ENCODE data around the gene PITPNC1. TPM values are rescaled to one million over a fixed set of nuclear protein-coding genes. Genes with fewer than 3 reads are reported as not detected.

The PITPNC1 gene
- total RNA-seq, 1 experiment from 2014 or later: 40.1 TPM

GRCh38 chr17:67729903-67730302 lies 352.8 kb downstream of the PITPNC1 start:
- ChIA-PET CTCF (interaction anchor here (0.7 to 0.9 kb wide), 4 partner anchors 9 to 96 kb away, joined by 3 read pairs; partner anchors contain the start of genes BPTF and NOL11), POLR2A (interaction anchor here (1.9 kb wide), 1 partner anchor 12 kb away, joined by 9 read pairs; the partner anchor contains the start of gene NOL11)
- Mint-ChIP-seq H3K9me3 (ENCODE audit: unreplicated experiment) (no peaks in the 10 kb centered on the region), H3K36me3 (ENCODE audit: insufficient read depth, unreplicated experiment) (peaks cover 92% of the 10 kb centered on the region), H3K4me3 (ENCODE audit: unreplicated experiment) (no peak overlapping the region), H3K27me3 (ENCODE audit: insufficient read depth, unreplicated experiment) (no peaks in the 10 kb centered on the region), H3K4me1 (ENCODE audit: insufficient read depth, unreplicated experiment) (no peaks in the 10 kb centered on the region), H3K27ac (ENCODE audit: low read depth, unreplicated experiment) (no peak overlapping the region)
- DNase-seq (ENCODE audit: unreplicated experiment): no peak
- intact Hi-C loops (cut with micrococcal nuclease): no loop called here
- BruUV-seq (replicated peaks): no TSS peak
- TF ChIP-seq, protein P1, sequence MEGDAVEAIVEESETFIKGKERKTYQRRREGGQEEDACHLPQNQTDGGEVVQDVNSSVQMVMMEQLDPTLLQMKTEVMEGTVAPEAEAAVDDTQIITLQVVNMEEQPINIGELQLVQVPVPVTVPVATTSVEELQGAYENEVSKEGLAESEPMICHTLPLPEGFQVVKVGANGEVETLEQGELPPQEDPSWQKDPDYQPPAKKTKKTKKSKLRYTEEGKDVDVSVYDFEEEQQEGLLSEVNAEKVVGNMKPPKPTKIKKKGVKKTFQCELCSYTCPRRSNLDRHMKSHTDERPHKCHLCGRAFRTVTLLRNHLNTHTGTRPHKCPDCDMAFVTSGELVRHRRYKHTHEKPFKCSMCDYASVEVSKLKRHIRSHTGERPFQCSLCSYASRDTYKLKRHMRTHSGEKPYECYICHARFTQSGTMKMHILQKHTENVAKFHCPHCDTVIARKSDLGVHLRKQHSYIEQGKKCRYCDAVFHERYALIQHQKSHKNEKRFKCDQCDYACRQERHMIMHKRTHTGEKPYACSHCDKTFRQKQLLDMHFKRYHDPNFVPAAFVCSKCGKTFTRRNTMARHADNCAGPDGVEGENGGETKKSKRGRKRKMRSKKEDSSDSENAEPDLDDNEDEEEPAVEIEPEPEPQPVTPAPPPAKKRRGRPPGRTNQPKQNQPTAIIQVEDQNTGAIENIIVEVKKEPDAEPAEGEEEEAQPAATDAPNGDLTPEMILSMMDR (IDR thresholded peaks at IDR 0.05; ENCODE audit: unreplicated experiment): no peak

GRCh38 chr17:67730731-67731130 lies 353.6 kb downstream of the PITPNC1 start:
- CTCF ChIA-PET: no interaction called here
- Mint-ChIP-seq H3K27ac (ENCODE audit: low read depth, unreplicated experiment) (no peak overlapping the region), H3K27me3 (ENCODE audit: insufficient read depth, unreplicated experiment) (no peaks in the 10 kb centered on the region), H3K4me1 (ENCODE audit: insufficient read depth, unreplicated experiment) (no peaks in the 10 kb centered on the region), H3K4me3 (ENCODE audit: unreplicated experiment) (no peak overlapping the region), H3K9me3 (ENCODE audit: unreplicated experiment) (no peaks in the 10 kb centered on the region), H3K36me3 (ENCODE audit: insufficient read depth, unreplicated experiment) (peaks cover 92% of the 10 kb centered on the region)
- TF ChIP-seq, protein P1 (IDR thresholded peaks at IDR 0.05; ENCODE audit: unreplicated experiment): no peak
- no TSS peak for BruUV-seq (replicated peaks)
- POLR2A ChIA-PET: no interaction called here
- intact Hi-C loops (cut with micrococcal nuclease): no loop called here
- no peak for DNase-seq (ENCODE audit: unreplicated experiment)

GRCh38 chr17:67733449-67733848 lies 356.4 kb downstream of the PITPNC1 start:
- intact Hi-C loops (cut with micrococcal nuclease): no loop called here
- H3K4me3 Mint-ChIP-seq (ENCODE audit: unreplicated experiment): no peak overlapping the region
- H3K9me3 Mint-ChIP-seq (ENCODE audit: unreplicated experiment): no peaks in the 10 kb centered on the region
- no peak overlapping the region for H3K27ac Mint-ChIP-seq (ENCODE audit: low read depth, unreplicated experiment)
- BruUV-seq (replicated peaks): no TSS peak
- H3K27me3 Mint-ChIP-seq (ENCODE audit: insufficient read depth, unreplicated experiment): no peaks in the 10 kb centered on the region
- no peaks in the 10 kb centered on the region for H3K4me1 Mint-ChIP-seq (ENCODE audit: insufficient read depth, unreplicated experiment)
- ChIA-PET POLR2A (interaction anchor here (2.7 kb wide), 1 partner anchor 11 kb away, joined by 11 read pairs; no protein-coding TSS in a partner anchor), CTCF (no interaction called here)
- TF ChIP-seq, protein P1 (IDR thresholded peaks at IDR 0.05; ENCODE audit: unreplicated experiment): no peak
- no peak for DNase-seq (ENCODE audit: unreplicated experiment)
- peaks cover 94% of the 10 kb centered on the region for H3K36me3 Mint-ChIP-seq (ENCODE audit: insufficient read depth, unreplicated experiment)

GRCh38 chr17:67737145-67737544 lies 360.1 kb downstream of the PITPNC1 start:
- TF ChIP-seq, protein P1 (IDR thresholded peaks at IDR 0.05; ENCODE audit: unreplicated experiment): no peak
- no TSS peak for BruUV-seq (replicated peaks)
- no peak for DNase-seq (ENCODE audit: unreplicated experiment)
- POLR2A ChIA-PET: no interaction called here
- no peaks in the 10 kb centered on the region for H3K27me3 Mint-ChIP-seq (ENCODE audit: insufficient read depth, unreplicated experiment)
- H3K4me1 Mint-ChIP-seq (ENCODE audit: insufficient read depth, unreplicated experiment): no peaks in the 10 kb centered on the region
- H3K4me3 Mint-ChIP-seq (ENCODE audit: unreplicated experiment): no peak overlapping the region
- CTCF ChIA-PET: no interaction called here
- intact Hi-C loops (cut with micrococcal nuclease): no loop called here
- no peak overlapping the region for H3K27ac Mint-ChIP-seq (ENCODE audit: low read depth, unreplicated experiment)
- H3K9me3 Mint-ChIP-seq (ENCODE audit: unreplicated experiment): no peaks in the 10 kb centered on the region
- peaks cover 94% of the 10 kb centered on the region for H3K36me3 Mint-ChIP-seq (ENCODE audit: insufficient read depth, unreplicated experiment)

Data from MCF 10A (cell line).